Measurements from ENCODE around the gene GZMB.

GZMB gene

DNA sequence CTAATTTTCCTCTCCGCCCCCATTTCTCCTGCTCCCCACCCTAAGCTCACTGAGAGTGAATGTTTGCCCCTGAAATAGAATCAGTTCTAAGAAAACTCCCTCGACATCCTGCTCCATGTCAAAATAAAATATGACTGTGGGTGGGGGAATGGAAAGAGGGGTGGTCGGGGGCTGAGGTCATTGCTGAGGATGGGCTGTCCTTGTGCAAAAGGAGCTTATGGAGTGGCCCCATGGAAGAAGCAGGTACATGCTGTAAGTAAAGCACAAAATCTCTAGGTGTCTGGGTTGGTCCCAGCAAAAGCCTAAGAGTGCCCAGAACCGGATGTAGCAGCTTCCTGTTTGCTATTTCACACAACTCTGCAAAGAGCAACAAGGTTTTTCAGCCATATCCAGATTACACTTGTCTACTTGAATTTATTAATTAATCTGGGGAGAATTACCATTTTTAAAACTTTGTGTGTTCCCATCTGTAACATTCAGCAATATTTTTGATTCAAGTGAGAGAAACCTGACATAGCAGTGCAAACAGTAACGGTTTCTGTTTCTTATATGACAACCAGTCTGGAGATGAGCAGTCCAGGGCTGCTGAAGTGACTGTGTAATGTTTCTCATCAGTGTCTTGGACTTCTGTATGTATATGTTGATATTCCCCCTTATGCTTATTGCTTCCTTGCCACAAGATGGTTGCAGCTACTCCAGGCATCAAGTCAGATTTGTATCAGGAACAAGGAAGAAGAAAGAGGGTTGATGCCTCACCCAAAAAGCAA lies 40.4 kb upstream of the GZMB start:
- in situ Hi-C loops (cut with MboI; ENCODE audit: low pct_unique_long_range_greater_than_20kb, low sequenced_read_pairs, unreplicated experiment), result loop anchor here (25.0 kb wide), 1 partner anchor 337 kb away; the partner anchor contains the start of genes ADCY4 and RIPK3
- TF ChIP-seq, protein P1, sequence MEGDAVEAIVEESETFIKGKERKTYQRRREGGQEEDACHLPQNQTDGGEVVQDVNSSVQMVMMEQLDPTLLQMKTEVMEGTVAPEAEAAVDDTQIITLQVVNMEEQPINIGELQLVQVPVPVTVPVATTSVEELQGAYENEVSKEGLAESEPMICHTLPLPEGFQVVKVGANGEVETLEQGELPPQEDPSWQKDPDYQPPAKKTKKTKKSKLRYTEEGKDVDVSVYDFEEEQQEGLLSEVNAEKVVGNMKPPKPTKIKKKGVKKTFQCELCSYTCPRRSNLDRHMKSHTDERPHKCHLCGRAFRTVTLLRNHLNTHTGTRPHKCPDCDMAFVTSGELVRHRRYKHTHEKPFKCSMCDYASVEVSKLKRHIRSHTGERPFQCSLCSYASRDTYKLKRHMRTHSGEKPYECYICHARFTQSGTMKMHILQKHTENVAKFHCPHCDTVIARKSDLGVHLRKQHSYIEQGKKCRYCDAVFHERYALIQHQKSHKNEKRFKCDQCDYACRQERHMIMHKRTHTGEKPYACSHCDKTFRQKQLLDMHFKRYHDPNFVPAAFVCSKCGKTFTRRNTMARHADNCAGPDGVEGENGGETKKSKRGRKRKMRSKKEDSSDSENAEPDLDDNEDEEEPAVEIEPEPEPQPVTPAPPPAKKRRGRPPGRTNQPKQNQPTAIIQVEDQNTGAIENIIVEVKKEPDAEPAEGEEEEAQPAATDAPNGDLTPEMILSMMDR (IDR thresholded peaks at IDR 0.05; ENCODE audit: extremely low read depth, insufficient read depth, missing control alignments), result no peak
- DNase-seq (ENCODE audit: low spot score), result no peak

DNA sequence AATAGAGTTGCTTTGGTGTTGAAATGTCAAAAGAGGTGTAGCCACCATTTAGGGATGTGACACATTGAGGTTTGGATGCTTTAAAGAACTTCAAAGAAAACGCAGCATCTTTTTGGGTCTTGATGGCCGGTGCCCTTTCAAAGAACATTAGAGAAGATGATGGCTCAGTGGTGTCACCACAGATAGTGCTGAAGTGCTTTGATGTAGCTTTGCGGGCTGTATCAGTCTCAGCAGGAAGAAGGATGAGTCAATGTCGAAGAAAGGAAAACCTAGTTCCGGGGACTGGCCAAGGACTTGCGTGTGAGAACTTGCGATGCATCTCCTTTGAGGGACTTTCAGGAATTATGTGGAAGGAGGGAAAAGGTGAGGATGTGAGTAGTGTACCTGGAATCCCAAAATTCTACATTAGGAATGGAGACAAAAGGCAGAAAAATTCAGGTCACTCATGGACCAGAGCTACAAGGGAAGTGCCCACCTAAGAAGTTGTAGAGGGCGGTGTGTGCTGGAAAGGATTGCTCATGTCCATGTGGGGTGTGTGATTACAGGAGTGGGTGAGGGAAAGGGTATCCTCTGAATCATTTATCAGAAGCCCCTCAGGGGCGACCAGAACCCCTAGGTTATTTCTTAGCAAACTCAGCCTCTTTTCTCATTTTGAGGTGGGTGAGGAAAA lies 39.7 kb upstream of the GZMB start:
- TF ChIP-seq, protein P1 (IDR thresholded peaks at IDR 0.05; ENCODE audit: extremely low read depth, insufficient read depth, missing control alignments), result no peak
- DNase-seq (ENCODE audit: low spot score), result no peak
- in situ Hi-C loops (cut with MboI; ENCODE audit: low pct_unique_long_range_greater_than_20kb, low sequenced_read_pairs, unreplicated experiment), result loop anchor here (25.0 kb wide), 1 partner anchor 336 kb away; the partner anchor contains the start of genes ADCY4 and RIPK3

DNA sequence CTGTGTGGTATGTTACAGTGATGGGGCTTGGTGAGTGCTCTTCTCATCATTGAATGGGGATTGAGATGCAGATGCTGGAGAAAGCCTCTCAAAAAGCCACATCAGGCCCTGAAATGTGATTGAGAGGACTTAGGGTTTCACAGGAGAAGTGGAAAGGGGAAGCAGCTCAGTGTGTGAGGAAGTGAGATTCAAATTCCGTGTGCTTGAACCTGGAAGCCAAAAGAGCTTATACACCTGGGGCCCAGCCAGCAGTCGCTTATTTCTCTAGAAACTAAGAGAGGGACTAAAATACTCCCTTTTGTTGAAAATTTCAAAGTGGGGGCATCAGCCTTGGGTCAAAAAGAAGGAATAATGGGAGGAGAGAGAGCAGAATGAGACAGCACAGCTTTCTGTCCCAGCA lies 39.1 kb upstream of the GZMB start:
- TF ChIP-seq, protein P1 (IDR thresholded peaks at IDR 0.05; ENCODE audit: extremely low read depth, insufficient read depth, missing control alignments), result no peak
- in situ Hi-C loops (cut with MboI; ENCODE audit: low pct_unique_long_range_greater_than_20kb, low sequenced_read_pairs, unreplicated experiment), result loop anchor here (25.0 kb wide), 1 partner anchor 336 kb away; the partner anchor contains the start of genes ADCY4 and RIPK3

DNA sequence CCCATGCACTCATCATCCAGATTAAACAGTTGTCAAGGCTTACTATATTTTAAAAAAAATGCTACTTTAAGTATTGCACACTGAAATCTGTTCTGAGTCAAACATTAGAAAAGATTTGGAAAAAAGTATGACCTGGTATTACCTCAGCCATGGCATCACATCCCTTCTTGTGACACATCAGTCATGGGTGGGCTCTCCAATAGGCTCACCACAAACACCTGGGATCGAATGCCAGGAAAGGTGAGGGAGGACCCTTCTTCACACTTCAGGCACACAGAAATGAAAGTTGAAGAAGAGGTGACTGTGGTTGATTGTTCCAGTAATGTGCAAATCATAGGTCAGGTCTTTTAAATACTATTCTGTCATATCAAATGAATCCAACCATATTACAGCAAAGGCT lies 36.6 kb upstream of the GZMB start:
- in situ Hi-C loops (cut with MboI; ENCODE audit: low pct_unique_long_range_greater_than_20kb, low sequenced_read_pairs, unreplicated experiment), result loop anchor here (25.0 kb wide), 1 partner anchor 333 kb away; the partner anchor contains the start of genes ADCY4 and RIPK3
- TF ChIP-seq, protein P1 (IDR thresholded peaks at IDR 0.05; ENCODE audit: extremely low read depth, insufficient read depth, missing control alignments), result no peak

More for the DNA sequence above, 39.1 kb upstream of the GZMB start:
- DNase-seq (ENCODE audit: low spot score), result no peak

DNA sequence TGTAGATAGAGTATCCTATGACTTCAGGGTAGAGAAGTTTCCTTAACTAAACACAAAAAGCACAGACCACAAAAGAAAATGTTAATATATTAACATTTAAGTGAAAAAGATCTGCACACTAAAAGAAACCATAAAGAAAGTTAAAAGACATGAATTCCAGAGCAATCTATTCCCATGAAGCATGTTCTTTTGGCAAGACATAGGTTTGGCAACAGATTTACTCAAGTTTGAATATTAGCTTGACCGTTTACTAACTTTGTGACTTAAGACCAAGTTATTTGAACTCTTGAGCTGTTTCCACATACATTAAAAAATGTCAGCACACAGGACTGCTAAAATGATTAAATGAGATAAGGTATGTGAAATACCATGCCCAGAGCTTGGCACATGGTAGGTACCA lies 35.7 kb upstream of the GZMB start:
- DNase-seq (ENCODE audit: low spot score), result no peak
- TF ChIP-seq, protein P1 (IDR thresholded peaks at IDR 0.05; ENCODE audit: extremely low read depth, insufficient read depth, missing control alignments), result no peak
- in situ Hi-C loops (cut with MboI; ENCODE audit: low pct_unique_long_range_greater_than_20kb, low sequenced_read_pairs, unreplicated experiment), result loop anchor here (25.0 kb wide), 1 partner anchor 332 kb away; the partner anchor contains the start of genes ADCY4 and RIPK3

More for the DNA sequence above, 36.6 kb upstream of the GZMB start:
- DNase-seq (ENCODE audit: low spot score), result no peak

DNA sequence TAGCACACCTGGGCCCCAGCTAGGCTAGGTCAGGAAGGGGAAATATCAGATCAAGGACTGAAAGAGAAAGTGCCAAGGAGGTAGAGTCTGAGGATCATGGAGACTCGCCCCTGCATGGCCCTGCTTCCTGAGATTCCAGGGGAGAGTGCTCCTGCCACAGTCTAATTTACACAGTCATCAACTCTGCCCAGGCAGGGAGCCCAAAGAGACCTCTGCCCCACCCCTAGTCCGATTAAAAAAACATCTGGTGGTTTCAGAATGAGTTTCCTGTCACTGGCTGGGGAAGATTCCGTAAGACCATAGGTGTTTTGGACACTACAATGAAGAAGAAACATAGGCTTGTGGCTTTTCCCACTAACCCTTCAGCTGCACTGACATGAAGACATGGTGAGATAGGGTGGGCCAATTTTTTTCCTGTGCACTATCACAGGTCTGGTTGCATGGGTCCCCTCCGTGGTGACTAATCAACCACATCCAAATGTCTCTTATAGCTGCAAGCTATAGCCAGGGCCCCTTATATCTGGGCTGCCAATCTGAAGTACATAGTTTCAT lies 31.5 kb upstream of the GZMB start:
- in situ Hi-C loops (cut with MboI; ENCODE audit: low pct_unique_long_range_greater_than_20kb, low sequenced_read_pairs, unreplicated experiment), result loop anchor here (25.0 kb wide), 1 partner anchor 328 kb away; the partner anchor contains the start of genes ADCY4 and RIPK3
- peak; percentile 17 for DNase-seq (ENCODE audit: low spot score)
- TF ChIP-seq, protein P1 (IDR thresholded peaks at IDR 0.05; ENCODE audit: extremely low read depth, insufficient read depth, missing control alignments), result no peak
